ENCODE measurements around the gene KRT34.

The KRT34 gene

GRCh38 chr17:41328207-41328606 lies 53.9 kb downstream of the KRT34 start:
- no peak for DNase-seq
